ENCODE results near the gene TMEM221.

TMEM221 gene

DNA sequence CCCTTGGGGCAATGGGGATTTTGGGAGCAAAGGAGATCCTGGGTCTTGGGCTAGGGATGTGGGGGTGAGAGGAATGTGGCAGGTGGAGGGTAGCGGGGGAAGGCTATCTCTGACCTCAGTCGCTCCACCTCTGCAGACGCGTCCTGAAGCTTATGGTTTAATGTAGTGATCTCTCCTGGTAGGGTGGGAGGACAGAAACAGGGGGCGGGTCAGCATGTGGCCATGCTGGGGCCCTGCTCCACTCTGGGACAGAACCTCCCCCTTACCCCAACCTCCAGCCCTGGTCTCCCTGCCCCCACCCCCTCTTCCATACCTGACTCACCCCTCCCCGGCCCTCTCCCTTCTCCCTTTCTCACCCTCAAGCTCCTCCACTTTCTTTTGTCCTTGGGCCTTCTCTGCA lies 44.5 kb downstream of the TMEM221 start:
- DNase-seq: peak; percentile 19

- DNase-seq: peak; percentile 29
Observed at GRCh38 chr19:17402982-17403855, 45.2 kb downstream of the TMEM221 start.

DNA sequence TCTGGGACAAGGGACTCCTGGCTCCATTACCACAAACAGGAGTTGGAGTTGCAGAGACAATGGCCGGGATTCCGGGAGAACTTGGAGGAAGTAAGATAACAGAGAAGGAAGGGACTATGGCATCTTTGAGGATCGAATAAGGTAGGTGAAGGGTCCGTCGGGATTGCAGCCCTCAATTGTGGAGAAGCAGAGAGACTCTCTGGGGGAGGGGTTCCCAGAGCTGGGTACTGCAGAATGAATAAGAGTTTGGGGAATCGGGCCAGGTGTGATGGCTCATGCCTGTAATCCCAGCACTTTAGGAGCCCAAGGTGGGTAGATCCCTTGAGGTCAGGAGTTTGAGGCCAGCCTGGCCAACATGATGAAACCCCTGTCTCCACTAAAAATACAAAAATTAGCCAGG lies 46.8 kb downstream of the TMEM221 start:
- DNase-seq: no peak

DNA sequence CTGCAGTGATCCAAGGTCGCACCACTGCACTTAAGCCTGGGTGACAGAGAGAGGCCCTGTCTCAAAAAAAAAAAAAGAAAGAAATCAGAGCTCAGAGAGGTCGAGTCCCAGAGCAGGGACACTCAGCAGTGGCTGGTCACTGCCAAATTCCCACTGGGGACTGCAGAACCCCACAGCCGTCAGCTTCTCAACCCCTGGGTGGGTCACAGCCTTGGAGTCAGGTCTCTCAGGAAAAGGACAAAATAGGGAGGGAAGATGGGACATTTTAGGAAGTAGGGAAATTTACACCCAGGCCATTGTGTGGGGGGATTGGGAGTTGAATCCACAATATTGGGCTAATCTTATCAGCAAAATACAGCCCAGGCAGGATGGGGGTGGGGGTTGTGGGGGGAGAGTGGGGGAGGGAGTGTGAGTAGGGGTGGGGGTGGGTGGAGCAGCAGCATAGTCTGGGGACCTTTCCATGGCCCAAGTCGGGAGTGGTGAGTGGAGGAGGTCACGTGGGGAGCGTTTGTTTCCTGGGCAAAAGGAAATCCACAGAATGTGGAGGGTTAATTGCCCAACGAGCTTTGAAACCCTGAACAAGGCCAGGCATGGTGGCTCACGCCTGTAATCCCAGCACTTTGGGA lies 49.5 kb downstream of the TMEM221 start:
- DNase-seq: no peak

DNA sequence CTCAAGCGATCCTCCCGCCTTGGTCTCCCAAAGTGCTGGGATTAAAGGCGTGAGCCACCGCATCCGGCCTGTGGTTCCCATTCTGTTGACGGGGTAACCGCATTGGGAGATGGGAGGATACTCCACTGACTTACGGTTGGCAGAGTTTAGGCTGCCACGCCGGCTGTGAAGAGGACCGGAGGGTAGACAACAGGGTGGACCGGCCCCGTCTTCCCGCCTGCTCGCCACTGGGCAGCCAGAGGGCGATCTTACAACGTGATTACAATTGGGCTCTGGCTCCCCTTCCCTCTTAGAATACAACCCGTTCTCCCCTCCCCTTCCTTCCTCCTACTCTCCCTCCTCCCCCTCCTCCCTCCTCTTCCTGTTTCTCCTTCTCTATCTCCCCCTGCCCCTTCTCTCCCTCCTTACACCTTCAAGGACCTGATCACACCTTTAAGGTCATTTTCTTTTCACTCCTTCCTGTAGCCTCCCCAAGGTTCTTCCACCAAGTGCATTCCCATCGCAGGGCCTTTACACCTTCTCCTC lies 53.5 kb downstream of the TMEM221 start:
- peak; percentile 56 for DNase-seq

DNA sequence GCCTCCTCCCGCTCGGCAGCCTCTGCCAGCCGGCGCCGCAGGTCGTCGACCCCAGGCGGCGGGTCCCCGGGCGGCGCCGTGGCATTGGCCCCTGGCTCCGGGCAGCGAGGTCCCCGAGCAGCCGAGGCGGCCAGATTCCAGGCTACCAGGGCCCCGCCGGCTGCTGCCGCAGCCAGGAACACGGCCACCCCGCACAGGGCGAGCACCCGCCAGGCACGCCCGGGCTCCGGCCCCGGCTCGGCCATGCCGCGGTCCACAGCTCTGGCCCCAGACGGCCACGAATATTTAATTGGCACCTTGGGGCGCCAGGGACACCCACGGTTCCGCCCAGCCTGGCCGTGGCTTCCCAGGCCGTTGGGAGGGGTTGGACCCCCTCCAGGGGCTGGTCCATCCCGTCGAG lies 54.6 kb downstream of the TMEM221 start, which contains the start of gene CCDC194:
TSS of gene CCDC194 (minus strand) at position 283 of the 400 bp plus-strand sequence. CDS start at position 245, 38 bp downstream.
- DNase-seq: no peak

GRCh38 chr19:17393002-17393401 lies 55.5 kb downstream of the TMEM221 start:
- peak; percentile 84 for DNase-seq

- DNase-seq: peak; percentile 87
Observed at GRCh38 chr19:17391371-17392151, 56.9 kb downstream of the TMEM221 start.

DNA sequence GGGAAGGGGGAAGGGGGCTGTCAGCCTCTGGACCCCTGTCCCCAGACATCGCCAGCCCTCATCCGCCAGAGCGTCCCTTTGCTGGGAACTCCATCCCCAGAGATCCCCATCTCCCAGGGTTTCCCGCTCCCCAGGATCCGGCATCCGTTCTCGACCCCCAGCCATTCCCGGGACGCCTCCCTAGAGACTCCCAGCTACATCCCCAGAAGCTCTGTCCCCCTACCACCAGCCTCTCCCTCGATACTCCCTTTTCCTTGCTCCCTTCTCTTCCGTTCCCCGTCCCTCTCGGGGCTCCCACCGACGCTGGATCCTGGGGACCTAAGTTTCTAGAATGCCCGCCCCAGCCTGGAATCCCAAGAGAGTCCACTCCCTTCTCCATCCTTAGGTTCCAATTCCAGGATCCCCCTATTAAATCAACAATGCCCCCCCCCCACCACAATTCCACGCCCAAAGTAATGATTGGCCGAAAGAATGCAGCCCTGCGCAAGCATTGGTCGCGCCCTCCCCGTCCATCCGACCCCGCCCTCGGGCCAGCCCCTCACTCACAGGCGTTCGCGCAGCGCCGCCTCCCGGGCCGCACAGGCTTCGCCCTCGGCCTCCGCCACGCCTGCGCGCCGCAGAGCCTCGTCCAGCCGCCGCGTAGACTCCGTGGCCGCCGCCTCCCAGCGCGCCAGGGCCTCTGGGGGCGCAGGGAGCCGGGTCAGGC lies 57.6 kb downstream of the TMEM221 start:
- DNase-seq: peak; percentile 96

DNA sequence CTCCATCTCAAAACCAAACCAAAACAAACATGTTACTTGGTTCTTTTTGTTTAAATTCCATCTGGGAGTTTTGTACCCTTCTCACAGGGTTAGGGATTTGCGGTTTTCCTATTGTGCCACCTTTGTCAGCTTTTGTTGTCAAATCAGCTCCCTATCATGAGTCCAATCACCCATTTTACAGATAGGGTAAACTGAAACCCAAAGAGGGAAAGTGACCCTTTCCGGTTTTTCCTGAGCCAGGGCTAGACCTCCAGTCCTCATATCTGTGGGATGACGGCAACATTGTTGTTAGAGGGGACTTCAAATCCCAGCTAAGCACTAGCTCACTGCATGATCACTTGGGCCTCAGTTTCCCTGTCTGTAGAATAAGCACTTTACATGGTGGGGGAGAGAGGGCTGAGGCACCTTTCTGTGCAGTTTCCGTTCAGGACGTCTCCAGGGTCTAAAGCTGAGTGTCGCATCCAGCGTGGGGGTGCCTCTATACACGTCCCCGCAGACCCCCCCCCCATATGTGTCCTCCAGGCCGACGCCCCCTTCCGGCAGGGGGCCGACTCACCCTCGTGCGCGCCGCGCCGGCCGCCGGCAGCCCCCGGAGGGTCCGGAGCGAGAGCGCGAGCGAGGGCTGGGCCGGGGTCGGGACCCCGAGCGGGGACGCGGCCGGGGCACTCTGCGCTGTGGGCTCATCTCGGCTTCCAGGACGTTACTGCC lies 58.4 kb downstream of the TMEM221 start:
- DNase-seq: no peak

- no peak for DNase-seq
Observed at GRCh38 chr19:17389288-17389687, 59.2 kb downstream of the TMEM221 start.

- peak; percentile 69 for DNase-seq
Observed at GRCh38 chr19:17385878-17386611, 62.4 kb downstream of the TMEM221 start.

Data from RPMI8226 (cell line).